Measurements from ENCODE around the gene MAGEC3.
"Not testable (repeated sequence)": the region's sequence is repeated elsewhere in the genome, so short reads cannot be mapped to it uniquely, and the experiment has no call there.

MAGEC3 gene

GRCh38 chrX:141838016-141838415, at the start of gene MAGEC3:
Gene MAGEC3 (plus strand): TSS chrX:141838316. CDS start chrX:141838316, 0 bp downstream.
- no peak for DNase-seq

GRCh38 chrX:141791856-141792255, 46.3 kb upstream of the MAGEC3 start:
- DNase-seq = no peak

GRCh38 chrX:141811438-141811837, 26.7 kb upstream of the MAGEC3 start:
- DNase-seq = no peak

- DNase-seq = no peak
Measured at GRCh38 chrX:141814213-141814857, 23.8 kb upstream of the MAGEC3 start.

- no peak for DNase-seq
Measured at GRCh38 chrX:141815904-141816303, 22.2 kb upstream of the MAGEC3 start.

- no peak for DNase-seq
Measured at GRCh38 chrX:141832247-141832646, 5.9 kb upstream of the MAGEC3 start.

GRCh38 chrX:141839856-141840255, 1.7 kb downstream of the MAGEC3 start:
- DNase-seq = no peak

- no peak for DNase-seq
Measured at GRCh38 chrX:141857479-141857878, 19.4 kb downstream of the MAGEC3 start.

GRCh38 chrX:141879616-141880015, 41.5 kb downstream of the MAGEC3 start:
- DNase-seq = no peak

GRCh38 chrX:141888811-141889210, 50.7 kb downstream of the MAGEC3 start:
- not testable (repeated sequence) for DNase-seq

- no peak for DNase-seq
Measured at GRCh38 chrX:141894733-141895132, 56.6 kb downstream of the MAGEC3 start.

GRCh38 chrX:141897690-141898089, 59.6 kb downstream of the MAGEC3 start:
- DNase-seq = no peak

GRCh38 chrX:141902366-141902765, 64.2 kb downstream of the MAGEC3 start:
- DNase-seq = no peak

- no peak for DNase-seq
Measured at GRCh38 chrX:141903400-141904155, 65.5 kb downstream of the MAGEC3 start, which contains the start of gene MAGEC1. Gene MAGEC1 (plus strand): TSS chrX:141903894. CDS start chrX:141905073, 1,179 bp downstream.

- DNase-seq = no peak
Measured at GRCh38 chrX:141904262-141904661, 66.1 kb downstream of the MAGEC3 start.

GRCh38 chrX:141917801-141918200, 79.7 kb downstream of the MAGEC3 start:
- no peak for DNase-seq

- no peak for DNase-seq
Measured at GRCh38 chrX:141924293-141924692, 86.2 kb downstream of the MAGEC3 start.

GRCh38 chrX:141928432-141928831, 90.3 kb downstream of the MAGEC3 start:
- DNase-seq = no peak

GRCh38 chrX:141934059-141934641, 96.0 kb downstream of the MAGEC3 start:
- no peak for DNase-seq

GRCh38 chrX:141935645-141936044, 97.5 kb downstream of the MAGEC3 start:
- DNase-seq = no peak

GRCh38 chrX:141936080-141936479, 98.0 kb downstream of the MAGEC3 start:
- no peak for DNase-seq

- DNase-seq = no peak
Measured at GRCh38 chrX:141941234-141941633, 103.1 kb downstream of the MAGEC3 start.

GRCh38 chrX:141945426-141945825, 107.3 kb downstream of the MAGEC3 start:
- no peak for DNase-seq

- DNase-seq = no peak
Measured at GRCh38 chrX:141947350-141947749, 109.2 kb downstream of the MAGEC3 start.
